Left ventricle myocardium inferior (tissue), 1 donor: ENCODE measurements around the gene UGT2A2. TPM values are rescaled to one million over a fixed set of nuclear protein-coding genes. Genes with fewer than 3 reads are reported as not detected.

Experiments
- DNase-seq: peaks from one replicate; pipeline ENCODE4 v3.0.0-alpha.2; 2020
- H3K27ac ChIP-seq: fragments of 200-600 bp; replicated peaks from 2 replicates; pipeline ENCODE4 v1.8.0; 2021
- H3K27me3 ChIP-seq: fragments of 200-600 bp; 2 replicates; pipeline ENCODE4 v1.8.0; 2021; ENCODE audit warnings: low read depth
- H3K36me3 ChIP-seq: fragments of 200-600 bp; 2 replicates; pipeline ENCODE4 v1.8.0; 2021
- H3K4me1 ChIP-seq: fragments of 200-600 bp; 2 replicates; pipeline ENCODE4 v1.8.0; 2021
- H3K4me3 ChIP-seq: fragments of 200-600 bp; 2 replicates; pipeline ENCODE4 v1.8.0; 2021; ENCODE audit warnings: mild to moderate bottlenecking, moderate library complexity
- H3K9me3 ChIP-seq: fragments of 200-600 bp; replicated peaks from 2 replicates; pipeline ENCODE4 v1.8.0; 2021
- CTCF ChIP-seq: fragments of 200-600 bp; IDR thresholded peaks from 2 replicates; pipeline ENCODE4 v1.8.0; 2021; ENCODE audit warnings: antibody characterized with exemption, mild to moderate bottlenecking, borderline replicate concordance
- intact Hi-C: fragments of 100-400 bp; cut with micrococcal nuclease; formaldehyde crosslinking; loops from one replicate; pipeline ENCODE4 v1.11.0; 2022
- total RNA-seq: library from RNA; stranded (reverse); fragmentation: NEBNext Ultra II Directional; extraction: Animal tissue kit (Norgen Biotek cat#: 25700); gene quantifications from one replicate; pipeline ENCODE4 v1.2.1, GENCODE V29; 2021
- donor health status: DM: no; HTN: yes; CAD: no; lungs with severe emphysema.

UGT2A2 gene
- total RNA-seq, 1 donor from 2014 or later, result not detected

GRCh38 chr4:69600013-69600412 is 39.4 kb downstream of the UGT2A2 start:
- no peak for TF ChIP-seq CTCF
- Histone ChIP-seq H3K36me3 (no peaks in the 10 kb centered on the region), H3K27me3 (no peaks in the 10 kb centered on the region), H3K4me1 (no peaks in the 10 kb centered on the region), H3K4me3 (no peak overlapping the region), H3K27ac (no peak overlapping the region), H3K9me3 (peaks cover 3% of the 10 kb centered on the region)
- intact Hi-C loops, result no loop called here
- no peak for DNase-seq

DNA sequence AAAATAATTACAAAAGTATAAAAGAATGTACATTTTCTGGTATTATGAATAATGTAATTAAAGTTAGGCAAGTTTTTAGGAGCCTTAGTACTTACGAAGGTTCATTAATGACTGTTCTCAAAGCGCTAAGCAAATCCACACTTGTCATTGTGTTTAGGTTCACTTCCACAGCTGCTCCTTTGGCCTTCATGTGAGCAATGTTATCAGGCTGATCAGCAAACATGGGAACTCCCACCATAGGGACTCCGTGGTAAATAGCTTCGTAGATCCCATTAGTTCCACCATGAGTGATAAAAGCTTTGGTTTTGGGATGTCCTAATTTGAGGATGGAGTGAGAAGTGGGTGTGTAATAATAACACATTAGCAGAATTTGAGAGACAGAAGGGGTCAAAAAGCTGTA is 45.1 kb downstream of the UGT2A2 start:
- no peaks in the 10 kb centered on the region for H3K36me3 ChIP-seq
- DNase-seq, result no peak
- no peak for TF ChIP-seq CTCF
- H3K27me3 ChIP-seq, result no peaks in the 10 kb centered on the region
- H3K4me3 ChIP-seq, result no peak overlapping the region
- no peaks in the 10 kb centered on the region for H3K4me1 ChIP-seq
- intact Hi-C loops, result no loop called here
- no peak overlapping the region for H3K27ac ChIP-seq
- no peaks in the 10 kb centered on the region for H3K9me3 ChIP-seq

DNA sequence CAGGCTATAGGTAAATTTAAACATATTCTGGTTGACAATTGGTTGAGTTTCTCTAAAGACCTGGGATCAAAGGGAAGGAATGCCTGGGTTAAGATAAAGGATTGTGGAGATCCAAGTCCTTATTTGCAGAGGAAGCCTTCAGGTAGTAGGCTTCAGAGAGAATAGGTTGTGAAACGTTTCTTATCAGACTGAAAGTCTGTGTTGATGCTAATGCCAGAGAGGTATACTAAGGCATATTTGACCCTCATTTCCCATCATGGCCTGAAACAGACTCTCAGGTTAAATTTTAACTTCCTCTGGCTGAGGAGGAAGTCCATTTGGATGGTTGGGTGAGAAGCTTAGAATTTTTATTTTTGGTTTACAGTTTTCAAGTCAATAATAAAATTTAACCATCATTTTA is 48.1 kb downstream of the UGT2A2 start:
- no peaks in the 10 kb centered on the region for H3K4me1 ChIP-seq
- no peaks in the 10 kb centered on the region for H3K27me3 ChIP-seq
- intact Hi-C loops, result no loop called here

GRCh38 chr4:69589884-69590283 is 49.6 kb downstream of the UGT2A2 start:
- Histone ChIP-seq H3K27ac (no peak overlapping the region), H3K9me3 (peaks cover 7% of the 10 kb centered on the region), H3K36me3 (no peaks in the 10 kb centered on the region), H3K4me3 (no peak overlapping the region), H3K4me1 (no peaks in the 10 kb centered on the region), H3K27me3 (no peaks in the 10 kb centered on the region)
- intact Hi-C loops, result no loop called here
- DNase-seq, result no peak
- no peak for TF ChIP-seq CTCF

More for the DNA sequence above, 48.1 kb downstream of the UGT2A2 start:
- DNase-seq, result no peak
- Histone ChIP-seq H3K9me3 (peaks cover 7% of the 10 kb centered on the region), H3K36me3 (no peaks in the 10 kb centered on the region), H3K4me3 (no peak overlapping the region), H3K27ac (no peak overlapping the region)
- TF ChIP-seq CTCF, result no peak

GRCh38 chr4:69584135-69584534 is 55.3 kb downstream of the UGT2A2 start:
- TF ChIP-seq CTCF, result no peak
- H3K36me3 ChIP-seq, result no peaks in the 10 kb centered on the region
- DNase-seq, result no peak
- peaks cover 7% of the 10 kb centered on the region for H3K9me3 ChIP-seq
- no peak overlapping the region for H3K4me3 ChIP-seq
- intact Hi-C loops, result no loop called here
- H3K4me1 ChIP-seq, result no peaks in the 10 kb centered on the region
- no peak overlapping the region for H3K27ac ChIP-seq
- no peaks in the 10 kb centered on the region for H3K27me3 ChIP-seq

- Histone ChIP-seq H3K4me1 (no peaks in the 10 kb centered on the region), H3K36me3 (no peaks in the 10 kb centered on the region), H3K9me3 (peaks cover 7% of the 10 kb centered on the region), H3K4me3 (no peak overlapping the region), H3K27me3 (no peaks in the 10 kb centered on the region), H3K27ac (no peak overlapping the region)
- DNase-seq, result no peak
- no peak for TF ChIP-seq CTCF
- intact Hi-C loops, result no loop called here
Measured at GRCh38 chr4:69583543-69583942, 55.9 kb downstream of the UGT2A2 start.
